Activated gamma-delta T cell treated with anti-CD3 and anti-CD28 coated beads, Interleukin-2, amount 50 U/mL, for 16 hours (primary cell): ENCODE data around the gene LPCAT3.
"Not testable (repeated sequence)": the region's sequence is repeated elsewhere in the genome, so short reads cannot be mapped to it uniquely, and the experiment has no call there.

ENCODE experiments used
- DNase-seq: peaks from one replicate; pipeline ENCODE4 v3.0.0-alpha.2; 2020; ENCODE audit warnings: low read depth

Gene LPCAT3

GRCh38 chr12:7035463-7035862 is 17.2 kb upstream of the LPCAT3 start:
- DNase-seq = no peak

- DNase-seq = no peak
Observed at GRCh38 chr12:7034464-7034863, 16.2 kb upstream of the LPCAT3 start.

GRCh38 chr12:7032990-7033389 is 14.7 kb upstream of the LPCAT3 start:
- no peak for DNase-seq

- DNase-seq = no peak
Observed at GRCh38 chr12:7031306-7031705, 13.0 kb upstream of the LPCAT3 start.

GRCh38 chr12:7026854-7027253 is 8.6 kb upstream of the LPCAT3 start:
- no peak for DNase-seq

- DNase-seq = no peak
Observed at GRCh38 chr12:7023114-7023513, 4.8 kb upstream of the LPCAT3 start.

- no peak for DNase-seq
Observed at GRCh38 chr12:7021956-7022355, 3.7 kb upstream of the LPCAT3 start.

- DNase-seq = no peak
Observed at GRCh38 chr12:7019043-7019569, 830 bp upstream of the LPCAT3 start.

GRCh38 chr12:7017870-7018349 is 366 bp downstream of the LPCAT3 start:
- peak; percentile 1 for DNase-seq

- DNase-seq = no peak
Observed at GRCh38 chr12:7016958-7017571, 1.2 kb downstream of the LPCAT3 start.

GRCh38 chr12:7015555-7016370 is 2.5 kb downstream of the LPCAT3 start:
- DNase-seq = no peak

GRCh38 chr12:7013101-7013500 is 5.2 kb downstream of the LPCAT3 start:
- DNase-seq = no peak

- DNase-seq = no peak
Observed at GRCh38 chr12:7012024-7012607, 6.2 kb downstream of the LPCAT3 start.

GRCh38 chr12:7011398-7011797 is 6.9 kb downstream of the LPCAT3 start:
- not testable (repeated sequence) for DNase-seq

- no peak for DNase-seq
Observed at GRCh38 chr12:7009512-7009911, 8.8 kb downstream of the LPCAT3 start.

GRCh38 chr12:7008864-7009263 is 9.4 kb downstream of the LPCAT3 start:
- DNase-seq = no peak

GRCh38 chr12:7006639-7007038 is 11.6 kb downstream of the LPCAT3 start:
- no peak for DNase-seq

- DNase-seq = no peak
Observed at GRCh38 chr12:7005311-7005710, 13.0 kb downstream of the LPCAT3 start.

- no peak for DNase-seq
Observed at GRCh38 chr12:7004840-7005239, 13.4 kb downstream of the LPCAT3 start.

- DNase-seq = no peak
Observed at GRCh38 chr12:7004287-7004803, 13.9 kb downstream of the LPCAT3 start.

- no peak for DNase-seq
Observed at GRCh38 chr12:7001921-7002591, 16.2 kb downstream of the LPCAT3 start.
